NCI-H2171 treated with DMSO at 0.1 percent for 48 hours (cell line): Measurements from ENCODE around the gene FAM221B.

Experiments used
- DNase-seq: peaks from one replicate; lab custom pipeline; 2025; lab: John Stamatoyannopoulos, UW

The FAM221B gene

GRCh38 chr9:35791297-35791921, 37.1 kb downstream of the FAM221B start, which contains the start of gene NPR2:
TSS of gene NPR2 (plus strand) at chr9:35791591. CDS start at chr9:35792409, 818 bp downstream.
- no peak for DNase-seq

GRCh38 chr9:35790385-35791296, 37.9 kb downstream of the FAM221B start:
- DNase-seq = peak; percentile 84

- no peak for DNase-seq
Measured at GRCh38 chr9:35790025-35790384, 38.5 kb downstream of the FAM221B start.

DNA sequence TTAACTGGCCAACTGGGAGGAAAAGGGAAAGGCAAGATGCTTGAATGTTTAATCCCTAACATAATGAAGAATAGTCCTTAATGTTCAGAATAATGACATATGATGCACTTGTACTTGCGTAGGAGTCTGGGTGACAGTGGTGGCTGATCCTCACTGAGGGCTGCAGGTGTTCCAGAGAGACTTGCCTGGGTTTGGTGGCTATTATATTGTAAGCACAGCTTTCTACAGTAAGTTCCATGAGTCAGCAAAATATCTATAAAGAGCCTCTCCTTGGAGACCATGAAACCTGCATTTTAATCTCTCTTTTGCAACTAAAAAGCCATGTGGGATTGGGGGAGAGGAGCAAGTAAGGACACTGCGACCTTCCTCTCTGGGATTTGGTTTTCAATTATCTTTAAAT, 39.0 kb downstream of the FAM221B start:
- no peak for DNase-seq

GRCh38 chr9:35783418-35783817, 45.1 kb downstream of the FAM221B start:
- no peak for DNase-seq

GRCh38 chr9:35781066-35781465, 47.5 kb downstream of the FAM221B start:
- no peak for DNase-seq

- no peak for DNase-seq
Measured at GRCh38 chr9:35778496-35778895, 50.0 kb downstream of the FAM221B start.

GRCh38 chr9:35776018-35776417, 52.5 kb downstream of the FAM221B start:
- peak; percentile 73 for DNase-seq

GRCh38 chr9:35774907-35775635, 53.5 kb downstream of the FAM221B start:
- DNase-seq = peak; percentile 5

DNA sequence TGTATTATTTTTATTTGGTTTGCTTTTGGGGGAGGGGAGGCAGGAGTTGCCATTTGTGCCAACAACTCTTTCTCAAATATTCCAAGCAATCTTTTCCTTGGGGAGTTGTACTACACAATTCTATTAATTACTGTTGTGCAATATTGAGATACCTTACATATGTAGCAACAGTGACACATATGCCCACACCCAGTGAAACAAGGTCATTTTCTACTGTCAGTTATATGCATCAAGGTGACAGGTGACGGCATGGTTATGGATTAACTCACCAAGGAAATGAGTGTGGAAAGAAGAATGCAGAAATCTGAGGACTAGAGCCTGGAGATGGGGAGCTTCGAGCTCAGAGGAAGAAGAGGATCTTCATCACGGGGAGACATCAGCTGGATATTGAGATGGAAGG, 56.6 kb downstream of the FAM221B start:
- DNase-seq = peak; percentile 12

DNA sequence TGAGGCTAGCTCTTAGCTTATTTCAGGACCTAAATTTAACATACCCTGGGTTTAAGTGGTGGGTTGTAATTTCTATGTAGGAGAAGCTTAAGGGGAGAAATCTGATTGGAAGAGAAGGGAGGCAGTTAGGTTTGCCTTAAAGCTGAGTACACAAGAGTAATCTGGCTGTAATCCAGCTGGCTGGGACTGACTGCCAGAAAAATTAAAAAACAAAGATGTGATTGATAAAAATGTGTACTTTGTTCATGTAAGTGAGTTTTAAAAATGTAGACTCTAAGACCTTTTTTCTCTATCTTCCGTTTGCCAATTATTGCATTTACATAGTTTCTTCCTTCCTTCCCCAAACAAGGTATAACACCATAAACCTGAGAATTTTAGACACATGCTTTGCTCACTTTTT, 57.0 kb downstream of the FAM221B start:
- peak; percentile 11 for DNase-seq

DNA sequence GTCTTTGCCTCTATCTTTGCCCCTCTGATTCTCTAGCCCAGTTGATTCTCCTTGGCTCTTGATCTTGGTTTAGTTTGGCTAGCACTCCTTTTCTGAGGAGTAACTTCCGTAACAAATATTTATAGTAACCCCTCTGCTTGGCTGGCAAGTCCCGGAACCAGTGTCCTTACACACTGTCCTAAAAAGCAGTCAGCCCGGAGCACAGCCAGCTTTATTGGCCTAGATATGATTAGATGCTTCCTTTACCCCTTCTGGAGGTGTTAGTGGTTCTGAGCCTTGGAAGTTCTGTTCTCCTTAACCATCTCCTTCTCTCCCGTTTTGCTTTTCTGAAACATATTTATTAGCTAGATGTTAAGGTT, 57.5 kb downstream of the FAM221B start:
- DNase-seq = no peak

DNA sequence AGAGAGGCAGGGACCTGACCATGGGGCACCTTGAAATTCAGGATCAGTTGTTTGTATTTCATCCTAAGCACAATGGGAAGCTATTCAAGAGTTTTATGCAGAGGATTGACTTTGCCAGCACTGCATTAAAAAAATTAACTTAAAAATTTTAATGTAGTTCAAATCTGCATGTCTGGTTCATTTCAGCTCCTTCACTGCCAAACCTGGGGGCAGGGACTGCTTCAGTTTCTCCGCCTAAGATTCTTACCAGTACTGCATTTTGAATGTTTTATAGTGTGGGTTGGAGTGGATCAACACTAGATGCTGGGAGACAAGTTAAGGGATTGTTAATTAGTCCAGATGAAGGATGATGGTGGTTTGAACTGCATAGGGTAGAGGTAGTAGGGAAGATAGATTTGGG, 58.8 kb downstream of the FAM221B start:
- DNase-seq = no peak

DNA sequence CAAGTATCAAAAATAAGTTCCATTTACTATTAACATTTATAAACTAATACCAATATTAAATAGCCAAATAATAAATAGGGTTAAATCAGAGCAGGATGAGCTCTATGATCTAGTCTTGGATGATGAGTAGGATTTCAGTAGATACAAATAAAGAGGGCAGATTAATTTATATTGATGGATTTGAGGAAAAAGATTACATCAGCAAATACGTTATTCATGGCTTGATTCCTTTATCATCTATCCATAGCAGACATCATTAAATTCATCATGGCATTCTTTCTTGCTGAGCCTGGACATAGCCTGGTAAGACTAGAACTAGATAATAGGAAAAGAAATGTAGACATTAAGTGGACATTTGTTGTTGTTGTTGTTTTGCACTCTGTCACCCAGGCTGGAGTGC, 61.1 kb downstream of the FAM221B start:
- no peak for DNase-seq

DNA sequence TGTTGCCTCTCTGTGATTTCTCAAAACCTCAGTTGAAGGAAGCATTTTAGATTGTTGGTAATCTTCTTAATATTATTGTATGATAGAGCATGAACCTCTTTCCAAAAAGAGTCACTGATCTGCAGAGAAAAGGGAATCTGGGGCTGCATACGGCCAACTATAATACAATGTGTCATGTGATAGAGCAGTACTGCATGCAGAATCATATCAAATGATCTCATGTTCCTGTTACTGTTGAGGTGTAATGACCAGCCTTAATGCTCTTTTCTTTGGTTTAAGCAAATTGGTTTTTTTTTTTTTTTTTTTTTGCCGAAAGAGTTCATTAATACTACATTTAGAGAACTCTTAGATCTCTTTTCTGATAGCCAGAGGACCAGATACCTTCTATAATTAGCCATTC, 61.5 kb downstream of the FAM221B start:
- no peak for DNase-seq
